ENCODE results near the gene OTOG.

Gene OTOG

DNA sequence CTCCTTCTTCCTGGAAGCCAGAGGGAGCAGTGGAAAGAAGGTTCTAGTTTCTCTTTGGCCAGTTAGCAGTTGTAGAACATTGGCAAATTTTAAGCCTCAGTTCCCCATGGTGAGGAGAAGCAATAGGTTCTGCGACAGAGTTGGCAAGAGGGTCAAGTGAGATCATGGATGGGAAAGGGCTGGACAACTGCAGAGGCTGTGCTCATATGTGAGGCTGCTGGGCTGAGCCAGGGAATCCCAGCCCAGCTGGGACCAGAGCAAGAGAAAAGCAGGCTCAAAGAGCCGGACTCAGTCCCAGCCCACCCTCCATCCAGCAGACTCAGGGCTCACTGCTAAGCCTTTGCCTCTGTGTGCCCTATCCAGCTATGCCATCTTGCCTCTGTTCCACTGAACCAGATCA, 105.5 kb downstream of the OTOG start:
- DNase-seq (ENCODE audit: extremely low spot score) = no peak
- CTCF ChIA-PET = interaction anchor here (1.7 kb wide), 1 partner anchor 17 kb away, joined by 3 read pairs; no protein-coding TSS in a partner anchor
- POLR2A ChIA-PET = no interaction called here
- TF ChIP-seq CTCF (IDR thresholded peaks at IDR 0.05; ENCODE audit: control extremely low read depth, extremely low read depth, low read depth, missing control alignments) = no peak

DNA sequence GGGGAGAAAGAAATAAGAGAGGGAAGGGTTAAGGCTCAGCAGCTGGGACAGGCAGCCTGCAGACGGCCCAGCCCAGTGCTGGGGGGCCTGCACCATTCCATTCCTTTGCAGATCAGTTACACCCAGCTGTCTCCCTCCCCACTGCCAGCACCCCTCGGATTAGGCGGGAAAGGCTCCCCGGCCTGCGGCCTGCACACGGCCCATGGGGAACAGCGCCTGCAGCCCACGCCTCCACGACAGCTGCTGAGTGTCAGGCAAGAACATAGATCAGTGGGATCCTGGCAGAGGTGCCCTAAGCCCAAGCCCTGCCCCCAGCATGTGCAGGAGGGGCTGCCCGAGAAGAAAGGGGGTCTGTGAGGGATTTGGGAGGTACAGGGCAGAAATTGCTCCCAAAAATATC, 106.6 kb downstream of the OTOG start:
- POLR2A ChIA-PET = no interaction called here
- no peak for DNase-seq (ENCODE audit: extremely low spot score)
- CTCF ChIA-PET = interaction anchor here (1.7 kb wide), 1 partner anchor 16 kb away, joined by 3 read pairs; no protein-coding TSS in a partner anchor
- no peak for TF ChIP-seq CTCF (IDR thresholded peaks at IDR 0.05; ENCODE audit: control extremely low read depth, extremely low read depth, low read depth, missing control alignments)

DNA sequence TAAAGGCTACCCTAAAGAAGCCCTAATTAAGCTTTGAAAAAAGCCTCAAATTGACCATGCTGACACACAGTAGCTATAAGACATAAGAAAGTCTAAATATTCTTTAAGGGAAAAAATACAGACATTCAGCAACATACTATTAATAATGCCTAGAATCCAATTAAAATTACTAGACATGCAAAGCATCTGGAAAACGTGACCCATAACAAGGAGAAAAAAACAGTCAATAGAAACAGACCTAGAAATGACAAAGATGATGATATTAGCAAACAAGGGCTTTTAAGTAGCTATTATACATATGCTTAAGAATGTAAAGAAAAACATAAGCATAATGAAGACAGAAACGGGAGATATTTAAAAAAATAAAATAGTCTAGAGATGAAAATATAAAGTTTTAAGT, 108.6 kb downstream of the OTOG start:
- POLR2A ChIA-PET = no interaction called here
- no peak for DNase-seq (ENCODE audit: extremely low spot score)
- no peak for TF ChIP-seq CTCF (IDR thresholded peaks at IDR 0.05; ENCODE audit: control extremely low read depth, extremely low read depth, low read depth, missing control alignments)
- CTCF ChIA-PET = interaction anchor here (0.9 kb wide), 1 partner anchor 13 kb away, joined by 3 read pairs; no protein-coding TSS in a partner anchor

GRCh38 chr11:17658211-17658610, 111.2 kb downstream of the OTOG start:
- CTCF ChIA-PET = no interaction called here
- TF ChIP-seq CTCF (IDR thresholded peaks at IDR 0.05; ENCODE audit: control extremely low read depth, extremely low read depth, low read depth, missing control alignments) = no peak
- DNase-seq (ENCODE audit: extremely low spot score) = no peak
- POLR2A ChIA-PET = no interaction called here

DNA sequence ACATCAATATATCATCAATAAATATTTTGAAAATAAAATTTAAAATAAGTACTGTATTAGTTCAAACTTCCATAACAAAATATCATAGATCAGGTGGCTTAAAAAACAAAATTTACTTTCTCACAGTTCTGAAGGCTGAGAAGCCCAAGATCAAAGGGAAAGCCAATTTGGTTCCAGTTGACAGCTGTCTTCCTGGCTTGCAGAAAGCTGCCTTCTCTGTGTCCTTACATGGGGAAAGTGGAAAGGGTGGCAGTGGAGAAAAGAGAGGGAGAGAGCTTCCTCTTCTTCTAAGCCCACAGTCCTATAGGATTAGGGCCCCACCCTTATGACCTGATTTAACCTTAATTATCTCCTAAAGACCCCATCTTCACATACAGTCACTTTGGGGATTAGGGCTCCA, 121.1 kb downstream of the OTOG start:
- ChIA-PET POLR2A (no interaction called here), CTCF (interaction anchor here (1.0 to 1.4 kb wide), 4 partner anchors 13 to 67 kb away, joined by 3 to 4 read pairs (median 4); no protein-coding TSS in a partner anchor)
- DNase-seq (ENCODE audit: extremely low spot score) = no peak
- no peak for TF ChIP-seq CTCF (IDR thresholded peaks at IDR 0.05; ENCODE audit: control extremely low read depth, extremely low read depth, low read depth, missing control alignments)

- DNase-seq (ENCODE audit: extremely low spot score) = no peak
- TF ChIP-seq CTCF (IDR thresholded peaks at IDR 0.05; ENCODE audit: control extremely low read depth, extremely low read depth, low read depth, missing control alignments) = no peak
- POLR2A ChIA-PET = no interaction called here
- CTCF ChIA-PET = interaction anchor here (1.1 to 2.0 kb wide), 3 partner anchors 10 to 58 kb away, joined by 3 to 6 read pairs (median 3); no protein-coding TSS in a partner anchor
These were observed 125.4 kb downstream of the OTOG start for GRCh38 chr11:17672469-17672868.

Data from GM10248 (cell line).